Progenitor cell of endocrine pancreas (in vitro differentiated cells): ENCODE measurements around the gene SLC25A39. TPM values are rescaled to one million over a fixed set of nuclear protein-coding genes. Genes with fewer than 3 reads are reported as not detected.
A peak's percentile ranks its signal among the peaks of the same experiment; 100 is the strongest.

Source experiments
- DNase-seq: peaks from one replicate; pipeline ENCODE4 v3.0.0; 2021; ENCODE audit warnings: low spot score; ENCODE audit not compliant: unreplicated experiment
- H3K27ac Mint-ChIP-seq: 2 replicates; pipeline ENCODE4 v1.8.0; 2021; ENCODE audit warnings: mild to moderate bottlenecking, moderate library complexity, mixed read lengths
- H3K27me3 Mint-ChIP-seq: 2 replicates; pipeline ENCODE4 v1.8.0; 2021; ENCODE audit warnings: mixed read lengths
- H3K36me3 Mint-ChIP-seq: 2 replicates; pipeline ENCODE4 v1.8.0; 2022; ENCODE audit warnings: mixed read lengths; ENCODE audit not compliant: insufficient read depth
- H3K4me1 Mint-ChIP-seq: 2 replicates; pipeline ENCODE4 v1.8.0; 2021; ENCODE audit warnings: low read depth, mixed read lengths
- H3K4me3 Mint-ChIP-seq: 2 replicates; pipeline ENCODE4 v1.8.0; 2021; ENCODE audit warnings: low read depth, mild to moderate bottlenecking, moderate library complexity, mixed read lengths
- H3K9me3 Mint-ChIP-seq: 2 replicates; pipeline ENCODE4 v1.8.0; 2021; ENCODE audit warnings: low read depth, mixed read lengths
- total RNA-seq: library from RNA; stranded (reverse); gene quantifications from 2 replicates; pipeline ENCODE4 v1.2.1, GENCODE V29; 2021
- TF ChIP-seq, protein P1 (sequence below): fragments of 200-600 bp; sonication (generic); IDR thresholded peaks from one replicate; pipeline ENCODE4 v1.5.0; 2021; ENCODE audit warnings: antibody characterized with exemption, mild to moderate bottlenecking; ENCODE audit not compliant: unreplicated experiment

The SLC25A39 gene
- total RNA-seq, 1 donor from 2014 or later = 139 TPM

DNA sequence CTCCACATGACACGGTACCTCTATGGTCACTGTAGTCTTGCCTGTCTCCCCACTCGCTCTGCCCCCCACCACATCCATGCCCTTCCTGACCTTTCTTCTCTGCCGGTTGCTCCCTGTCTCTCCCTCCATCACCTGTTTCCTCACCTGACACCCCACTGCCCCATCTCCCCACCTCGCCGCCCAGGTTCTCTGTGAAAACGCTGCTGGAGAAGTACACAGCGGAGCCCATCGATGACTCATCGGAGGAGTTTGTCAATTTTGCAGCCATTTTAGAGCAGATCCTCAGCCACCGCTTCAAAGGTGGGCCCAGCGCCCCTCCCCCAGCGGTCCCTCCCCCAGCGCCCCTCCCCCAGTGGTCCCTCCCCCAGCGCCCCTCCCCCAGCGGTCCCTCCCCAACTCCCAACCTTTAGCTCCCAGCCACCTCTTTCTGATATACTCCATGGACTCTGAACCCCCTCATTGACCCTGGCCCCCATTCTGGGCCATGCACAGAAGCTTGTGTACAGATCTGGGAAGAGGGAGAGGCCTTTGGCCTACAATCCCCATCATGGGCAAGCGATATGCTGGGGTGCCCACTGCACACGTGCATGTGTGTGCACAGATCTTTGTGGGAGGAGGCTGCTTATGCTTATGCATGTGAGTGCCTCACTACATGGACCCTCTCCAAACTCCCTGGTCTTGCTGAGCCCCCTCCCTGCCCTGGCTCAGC is 12.1 kb downstream of the SLC25A39 start:
- Mint-ChIP-seq H3K4me3 (no peak overlapping the region), H3K27me3 (peaks cover 62% of the 10 kb centered on the region), H3K27ac (peak overlapping the region; percentile 66), H3K4me1 (peaks cover 10% of the 10 kb centered on the region), H3K9me3 (no peaks in the 10 kb centered on the region), H3K36me3 (no peaks in the 10 kb centered on the region)
- TF ChIP-seq, protein P1, sequence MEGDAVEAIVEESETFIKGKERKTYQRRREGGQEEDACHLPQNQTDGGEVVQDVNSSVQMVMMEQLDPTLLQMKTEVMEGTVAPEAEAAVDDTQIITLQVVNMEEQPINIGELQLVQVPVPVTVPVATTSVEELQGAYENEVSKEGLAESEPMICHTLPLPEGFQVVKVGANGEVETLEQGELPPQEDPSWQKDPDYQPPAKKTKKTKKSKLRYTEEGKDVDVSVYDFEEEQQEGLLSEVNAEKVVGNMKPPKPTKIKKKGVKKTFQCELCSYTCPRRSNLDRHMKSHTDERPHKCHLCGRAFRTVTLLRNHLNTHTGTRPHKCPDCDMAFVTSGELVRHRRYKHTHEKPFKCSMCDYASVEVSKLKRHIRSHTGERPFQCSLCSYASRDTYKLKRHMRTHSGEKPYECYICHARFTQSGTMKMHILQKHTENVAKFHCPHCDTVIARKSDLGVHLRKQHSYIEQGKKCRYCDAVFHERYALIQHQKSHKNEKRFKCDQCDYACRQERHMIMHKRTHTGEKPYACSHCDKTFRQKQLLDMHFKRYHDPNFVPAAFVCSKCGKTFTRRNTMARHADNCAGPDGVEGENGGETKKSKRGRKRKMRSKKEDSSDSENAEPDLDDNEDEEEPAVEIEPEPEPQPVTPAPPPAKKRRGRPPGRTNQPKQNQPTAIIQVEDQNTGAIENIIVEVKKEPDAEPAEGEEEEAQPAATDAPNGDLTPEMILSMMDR = no peak
- DNase-seq = no peak

DNA sequence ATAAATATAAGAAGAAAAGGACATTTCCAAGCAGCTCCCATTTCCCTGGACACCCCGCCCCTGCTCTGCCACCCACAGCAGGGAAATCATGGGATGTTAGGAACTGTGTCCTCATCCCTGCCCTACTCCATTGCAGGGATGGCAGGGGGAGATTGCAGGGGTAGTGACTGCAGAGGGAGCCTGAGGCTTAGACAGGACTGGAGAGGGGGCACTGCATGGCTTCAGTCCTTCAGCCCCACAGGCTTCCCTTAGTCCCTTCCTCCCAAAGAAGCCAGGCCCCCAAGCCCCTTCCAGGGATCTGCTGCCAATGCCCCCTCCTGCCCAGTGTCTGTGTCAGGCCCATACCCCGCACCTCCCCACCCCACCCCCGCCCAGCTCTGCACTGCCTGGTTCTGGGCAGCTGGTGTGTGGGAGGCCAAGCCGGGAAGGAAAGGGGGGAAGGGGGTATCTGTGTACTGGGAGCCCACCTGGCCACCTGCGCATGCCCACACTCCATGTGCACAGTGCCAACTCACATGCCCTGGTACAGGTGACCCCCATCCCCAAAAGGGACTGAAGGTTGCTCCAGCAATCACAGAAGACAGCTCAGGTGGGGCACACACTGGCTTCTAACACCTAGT is 13.0 kb downstream of the SLC25A39 start:
- H3K9me3 Mint-ChIP-seq = no peaks in the 10 kb centered on the region
- no peak overlapping the region for H3K4me3 Mint-ChIP-seq
- H3K36me3 Mint-ChIP-seq = no peaks in the 10 kb centered on the region
- peaks cover 61% of the 10 kb centered on the region for H3K27me3 Mint-ChIP-seq
- peaks cover 12% of the 10 kb centered on the region for H3K4me1 Mint-ChIP-seq
- no peak for DNase-seq
- H3K27ac Mint-ChIP-seq = no peak overlapping the region
- TF ChIP-seq, protein P1 = no peak

- Mint-ChIP-seq H3K4me3 (no peak overlapping the region), H3K27ac (no peak overlapping the region), H3K4me1 (peaks cover 7% of the 10 kb centered on the region), H3K9me3 (no peaks in the 10 kb centered on the region), H3K36me3 (no peaks in the 10 kb centered on the region), H3K27me3 (peaks cover 58% of the 10 kb centered on the region)
- no peak for DNase-seq
- TF ChIP-seq, protein P1 = no peak
These were observed 13.8 kb downstream of the SLC25A39 start for GRCh38 chr17:44310609-44311376.

GRCh38 chr17:44310188-44310587 is 14.4 kb downstream of the SLC25A39 start:
- no peaks in the 10 kb centered on the region for H3K9me3 Mint-ChIP-seq
- H3K4me3 Mint-ChIP-seq = no peak overlapping the region
- DNase-seq = no peak
- H3K27ac Mint-ChIP-seq = no peak overlapping the region
- peaks cover 3% of the 10 kb centered on the region for H3K4me1 Mint-ChIP-seq
- H3K27me3 Mint-ChIP-seq = peaks cover 53% of the 10 kb centered on the region
- TF ChIP-seq, protein P1 = no peak
- no peaks in the 10 kb centered on the region for H3K36me3 Mint-ChIP-seq

- peak overlapping the region; percentile 55 for H3K4me3 Mint-ChIP-seq
These were observed 15.2 kb downstream of the SLC25A39 start for GRCh38 chr17:44309472-44309871.

More at GRCh38 chr17:44309472-44309871, 15.2 kb downstream of the SLC25A39 start:
- H3K9me3 Mint-ChIP-seq = no peaks in the 10 kb centered on the region
- no peak for DNase-seq
- H3K4me1 Mint-ChIP-seq = peaks cover 3% of the 10 kb centered on the region
- no peak overlapping the region for H3K27ac Mint-ChIP-seq
- H3K27me3 Mint-ChIP-seq = peaks cover 50% of the 10 kb centered on the region
- TF ChIP-seq, protein P1 = no peak
- no peaks in the 10 kb centered on the region for H3K36me3 Mint-ChIP-seq
